Measurements from ENCODE around the gene PBLD.
A peak's percentile ranks its signal among the peaks of the same experiment; 100 is the strongest.

The PBLD gene

GRCh38 chr10:68332259-68333057 is at the start of gene PBLD:
TSS of gene PBLD (minus strand) at chr10:68332928. CDS start at chr10:68306844, 26,084 bp downstream.
- peak; percentile 79 for DNase-seq

GRCh38 chr10:68371604-68372003 is 38.9 kb upstream of the PBLD start:
- DNase-seq: no peak

GRCh38 chr10:68367121-68367520 is 34.4 kb upstream of the PBLD start:
- DNase-seq: no peak

- no peak for DNase-seq
Observed at GRCh38 chr10:68366600-68366999, 33.9 kb upstream of the PBLD start.

- no peak for DNase-seq
Observed at GRCh38 chr10:68365611-68366010, 32.9 kb upstream of the PBLD start.

- no peak for DNase-seq
Observed at GRCh38 chr10:68364101-68364886, 31.6 kb upstream of the PBLD start.

- no peak for DNase-seq
Observed at GRCh38 chr10:68362590-68362989, 29.9 kb upstream of the PBLD start.

GRCh38 chr10:68359189-68359588 is 26.5 kb upstream of the PBLD start:
- DNase-seq: no peak

- no peak for DNase-seq
Observed at GRCh38 chr10:68353537-68353936, 20.8 kb upstream of the PBLD start.

GRCh38 chr10:68348265-68348741 is 15.6 kb upstream of the PBLD start:
- no peak for DNase-seq

- no peak for DNase-seq
Observed at GRCh38 chr10:68346774-68347173, 14.0 kb upstream of the PBLD start.

- no peak for DNase-seq
Observed at GRCh38 chr10:68345621-68346020, 12.9 kb upstream of the PBLD start.

- no peak for DNase-seq
Observed at GRCh38 chr10:68342909-68343516, 10.3 kb upstream of the PBLD start.

- DNase-seq: no peak
Observed at GRCh38 chr10:68340358-68341080, 7.8 kb upstream of the PBLD start.

- DNase-seq: no peak
Observed at GRCh38 chr10:68336754-68337351, 4.1 kb upstream of the PBLD start.

GRCh38 chr10:68334672-68335467 is 2.1 kb upstream of the PBLD start:
- DNase-seq: no peak

- DNase-seq: no peak
Observed at GRCh38 chr10:68333440-68334431, 1.0 kb upstream of the PBLD start.

- DNase-seq: no peak
Observed at GRCh38 chr10:68333058-68333395, 299 bp upstream of the PBLD start.

- DNase-seq: peak; percentile 94
Observed at GRCh38 chr10:68331455-68332258, 1.1 kb downstream of the PBLD start, which contains the start of gene HNRNPH3. TSS of gene HNRNPH3 (plus strand) at chr10:68332064. CDS start at chr10:68337222, 5,158 bp downstream.
